NCI-H526 (cell line): ENCODE measurements around the gene SCARF2.
"Not testable (repeated sequence)": the region's sequence is repeated elsewhere in the genome, so short reads cannot be mapped to it uniquely, and the experiment has no call there.

Experiments
- DNase-seq, 2 experiments: peaks; one replicate each; lab custom pipeline; 2025; lab: John Stamatoyannopoulos, UW

SCARF2 gene

DNA sequence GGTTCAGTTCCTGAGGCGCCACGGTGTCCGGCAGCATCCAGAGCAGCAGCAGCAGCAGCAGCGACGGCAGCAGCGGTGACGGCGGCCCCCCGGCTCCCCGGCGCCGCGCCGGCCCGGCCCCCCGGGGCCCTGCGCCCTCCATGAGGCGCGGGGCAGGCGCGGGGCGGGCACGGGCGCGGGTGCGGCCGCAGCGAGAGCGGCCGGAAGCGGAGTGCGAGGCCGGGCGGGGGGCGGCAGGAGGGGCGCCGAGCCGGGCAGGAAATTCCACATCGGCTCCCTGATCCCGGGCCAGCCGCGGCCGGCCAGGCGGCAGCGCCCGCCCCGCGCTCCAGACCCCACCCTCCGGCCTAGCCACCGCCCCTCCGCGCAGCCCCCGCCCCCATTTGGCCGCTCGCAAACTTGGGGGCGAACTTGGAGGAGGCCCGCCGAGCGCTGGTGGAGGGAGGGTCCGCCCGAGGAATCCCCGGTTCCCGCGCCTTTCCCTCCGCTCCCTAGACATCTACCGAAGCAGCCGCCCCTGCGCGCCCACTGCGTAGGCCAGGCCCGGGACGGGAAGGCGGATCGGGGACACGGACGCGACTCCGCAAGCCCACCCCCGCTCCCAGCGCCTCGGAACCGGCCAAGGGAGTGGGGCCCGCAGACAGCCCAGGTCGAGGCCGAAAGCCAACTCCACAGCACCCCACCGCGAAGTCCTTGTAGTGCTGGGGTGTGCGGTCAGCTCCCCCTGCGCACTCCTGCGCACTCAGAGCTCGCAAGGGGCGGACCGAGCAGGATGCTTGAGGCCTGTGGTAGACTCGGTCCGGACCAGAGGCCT lies at the start of gene SCARF2:
Gene SCARF2 (minus strand): TSS at position 213 of the 814 bp plus-strand sequence. CDS start 71 bp downstream, at position 142.
- peak in 1 of 2 experiments; percentile 36 for DNase-seq

DNA sequence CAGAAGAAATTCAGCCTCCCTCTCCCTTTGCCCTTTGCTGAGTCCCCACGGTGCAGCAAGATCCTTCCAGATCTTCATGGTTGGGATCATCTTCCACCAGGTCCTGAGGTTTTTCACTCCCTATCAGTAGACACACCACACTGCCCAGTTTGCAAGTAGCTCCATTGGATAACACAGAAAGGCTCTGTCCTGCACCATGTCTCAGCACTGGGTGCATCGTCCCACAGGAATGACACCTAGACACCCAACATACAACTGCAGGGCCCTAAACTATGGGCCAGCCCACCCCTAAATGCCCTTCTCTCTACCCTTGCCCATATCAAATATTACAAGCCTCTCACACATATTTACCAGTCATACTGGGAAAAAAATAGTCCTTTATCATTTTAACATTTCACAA lies 48.6 kb upstream of the SCARF2 start:
- DNase-seq = no peak

DNA sequence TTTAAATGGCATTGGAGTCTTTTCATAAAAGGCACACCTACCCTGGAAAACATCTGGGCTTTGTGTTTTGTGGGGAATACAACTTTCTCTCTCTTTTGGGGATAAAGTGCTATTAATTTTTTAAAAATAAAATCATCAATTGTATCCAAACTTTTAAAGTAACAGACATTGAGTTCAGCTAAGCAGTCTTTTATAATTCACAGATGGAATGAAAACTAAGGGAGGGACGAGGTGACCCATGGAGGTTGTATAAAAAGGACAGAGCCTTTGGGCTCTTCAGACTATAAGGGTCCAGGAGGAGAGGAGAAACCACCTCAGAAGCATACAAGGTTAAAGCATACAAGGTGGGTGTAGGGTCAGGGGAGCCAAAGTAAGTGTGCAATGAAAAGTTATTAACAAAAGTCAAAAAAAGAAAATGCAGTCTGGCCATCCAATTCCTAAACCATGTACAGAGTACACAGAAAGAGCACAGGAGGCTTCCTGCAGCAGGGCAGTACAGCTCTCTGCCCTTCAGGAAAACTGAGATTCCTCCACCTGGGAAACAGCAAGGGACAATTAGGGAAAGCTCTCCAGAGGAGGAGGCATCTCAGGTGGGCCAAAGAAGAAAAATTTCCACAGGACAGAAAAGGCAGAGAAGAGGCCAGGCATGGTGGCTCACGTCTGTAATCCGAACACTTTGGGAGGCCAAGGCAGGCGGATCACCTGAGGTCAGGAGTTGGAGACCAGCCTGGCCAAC lies 47.5 kb upstream of the SCARF2 start:
- DNase-seq = no peak

GRCh38 chr22:20483771-20484170 lies 46.1 kb upstream of the SCARF2 start:
- DNase-seq = no peak

GRCh38 chr22:20483143-20483506 lies 45.5 kb upstream of the SCARF2 start:
- not testable (repeated sequence) for DNase-seq

DNA sequence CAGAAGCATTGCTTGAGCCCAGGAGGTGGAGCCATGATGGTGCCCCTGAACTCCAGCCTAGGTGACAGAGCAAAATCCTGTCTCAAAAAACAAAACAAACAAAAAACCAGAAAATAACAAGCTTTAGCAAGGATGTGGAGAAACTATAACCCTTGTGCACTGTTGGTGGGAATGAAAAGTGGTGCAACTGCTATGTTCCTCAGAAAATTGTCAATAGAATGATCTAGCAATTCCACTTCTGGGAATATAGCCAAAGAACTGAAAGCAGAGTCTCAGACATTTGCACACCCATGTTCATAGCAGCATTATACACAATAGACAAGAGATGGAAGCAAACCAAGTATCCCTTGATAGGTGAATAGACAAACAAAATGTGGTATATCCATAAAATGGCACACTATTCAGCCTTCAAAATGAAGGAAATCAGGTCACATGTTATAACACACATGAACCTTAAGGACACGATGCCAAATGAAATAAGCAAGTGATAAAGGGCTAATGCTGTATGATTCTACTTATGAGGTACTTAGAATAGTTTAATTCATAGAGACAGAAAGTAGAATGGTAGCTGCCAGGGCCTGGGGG lies 42.1 kb upstream of the SCARF2 start:
- no peak for DNase-seq

- not testable (repeated sequence) for DNase-seq
These were observed 40.4 kb upstream of the SCARF2 start for GRCh38 chr22:20478059-20478458.

GRCh38 chr22:20475569-20475968 lies 37.9 kb upstream of the SCARF2 start:
- not testable (repeated sequence) for DNase-seq

GRCh38 chr22:20475115-20475436 lies 37.5 kb upstream of the SCARF2 start:
- DNase-seq = no peak

DNA sequence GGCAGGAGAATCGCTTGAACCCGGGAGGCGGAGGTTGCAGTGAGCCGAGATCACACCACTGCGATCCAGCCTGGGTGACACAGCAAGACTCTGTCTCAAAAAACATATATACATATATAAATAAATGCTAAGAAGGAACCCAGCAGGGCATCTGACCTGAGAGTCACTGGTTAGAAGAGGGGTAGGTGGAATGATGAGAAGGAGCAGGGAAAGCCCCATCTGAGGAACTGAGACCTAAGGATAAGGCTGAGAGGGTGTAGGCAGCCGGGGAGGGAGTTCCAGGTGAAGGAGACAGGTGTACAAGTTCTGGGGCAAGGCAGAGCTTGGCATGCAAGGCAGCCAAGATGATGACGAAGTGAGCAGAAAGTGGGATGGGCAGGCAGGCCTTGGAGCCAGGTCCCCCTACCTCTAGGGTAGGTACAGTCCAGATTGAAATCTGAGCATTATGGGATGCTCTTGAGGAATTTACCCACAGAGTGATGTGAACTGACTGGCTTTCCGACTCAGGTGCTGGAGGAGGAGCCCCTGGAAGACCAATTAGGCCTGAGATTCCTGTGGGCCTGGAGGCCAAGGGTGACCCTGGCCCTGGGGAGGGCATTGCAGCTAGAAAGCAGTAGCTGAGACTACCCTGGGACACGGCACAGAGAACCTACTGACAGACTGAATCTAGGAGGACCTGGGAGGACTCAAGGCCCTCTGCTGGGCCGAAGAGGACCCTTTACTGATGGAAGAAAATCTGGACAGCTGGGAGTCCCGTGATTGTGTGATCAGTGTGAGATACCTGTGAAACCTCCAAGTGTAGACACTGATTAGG lies 35.2 kb upstream of the SCARF2 start:
- DNase-seq = no peak

DNA sequence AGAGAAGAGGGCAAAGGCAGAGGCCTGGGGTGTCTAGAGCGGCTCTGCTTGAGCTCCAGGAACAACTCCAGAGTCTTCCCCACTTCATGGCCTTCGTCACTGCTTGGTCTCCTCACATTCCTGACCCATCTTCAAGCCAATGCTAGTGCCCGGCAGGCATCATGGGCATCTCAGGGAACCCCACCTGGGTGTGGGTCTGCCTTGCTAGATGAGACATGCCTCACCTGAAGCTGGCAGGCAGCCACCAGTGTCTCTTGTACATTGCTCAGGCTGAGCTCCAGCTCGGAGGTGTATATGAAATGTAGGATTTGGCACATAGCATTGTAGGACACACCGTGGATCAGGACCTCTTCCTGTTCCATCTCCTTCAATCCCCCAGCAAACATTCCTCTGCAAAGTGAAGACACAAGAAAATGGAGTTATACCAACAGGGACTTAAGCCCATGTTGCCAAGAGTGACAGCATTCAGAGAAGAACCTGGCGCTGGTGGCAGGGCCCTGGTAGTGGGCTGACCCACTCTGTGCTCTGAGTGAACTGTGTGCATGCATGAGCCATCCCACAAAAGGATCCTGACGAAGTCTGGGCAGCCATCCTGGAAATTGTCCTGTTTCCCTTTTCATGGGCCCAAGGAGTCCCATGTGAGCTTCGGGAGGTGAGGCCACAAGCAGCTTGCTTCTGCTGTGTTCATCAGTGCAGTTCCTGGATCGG lies 33.7 kb upstream of the SCARF2 start:
- DNase-seq = no peak

- DNase-seq = not testable (repeated sequence)
These were observed 32.9 kb upstream of the SCARF2 start for GRCh38 chr22:20470525-20470924.

GRCh38 chr22:20469110-20469868 lies 31.7 kb upstream of the SCARF2 start:
- no peak for DNase-seq

- no peak for DNase-seq
These were observed 29.2 kb upstream of the SCARF2 start for GRCh38 chr22:20466659-20467379.

- DNase-seq = no peak
These were observed 28.1 kb upstream of the SCARF2 start for GRCh38 chr22:20465759-20466077.

GRCh38 chr22:20464912-20465758 lies 27.5 kb upstream of the SCARF2 start:
- no peak for DNase-seq

- no peak for DNase-seq
These were observed 26.5 kb upstream of the SCARF2 start for GRCh38 chr22:20464096-20464614.

DNA sequence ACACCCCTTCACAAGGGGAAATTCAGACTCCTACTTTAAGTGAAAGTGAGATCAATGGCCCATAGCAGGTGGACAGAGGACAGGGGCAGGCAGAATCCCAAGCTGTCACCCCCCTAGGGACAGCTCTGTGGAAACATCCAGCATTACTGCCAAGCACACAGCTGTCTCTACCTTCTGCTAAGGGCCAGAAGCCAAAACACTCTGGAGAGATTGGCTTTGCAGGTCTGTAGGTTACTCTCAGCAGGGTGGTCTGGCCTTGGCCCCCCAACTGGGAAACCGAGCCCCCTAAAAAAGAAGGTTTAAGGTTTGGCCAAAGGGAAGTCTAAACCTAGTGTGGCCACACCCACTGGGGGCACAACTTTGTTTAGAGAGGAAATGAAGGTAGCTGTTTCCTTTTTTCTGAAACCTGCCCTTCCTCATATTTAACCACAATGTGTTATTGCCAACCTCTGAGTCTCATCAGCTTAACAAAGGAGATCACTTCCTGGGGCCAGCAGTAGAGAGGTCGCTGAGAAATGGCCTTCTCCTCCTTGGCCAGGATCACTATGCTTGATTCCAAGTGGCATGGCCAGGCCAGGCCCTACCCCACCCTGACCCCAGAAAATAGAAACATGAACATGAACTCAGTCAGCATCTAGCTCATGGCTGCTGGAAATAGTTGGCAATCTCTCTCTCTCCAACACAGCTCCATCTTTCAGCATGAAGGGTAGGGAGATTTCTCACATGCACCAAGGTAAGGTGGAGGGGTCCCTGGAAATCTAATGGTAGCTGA lies 25.9 kb upstream of the SCARF2 start:
- no peak for DNase-seq
